Measurements from ENCODE around the gene RBL1. TPM values are rescaled to one million over a fixed set of nuclear protein-coding genes. Genes with fewer than 3 reads are reported as not detected.
A peak's percentile ranks its signal among the peaks of the same experiment; 100 is the strongest.
"Not testable (repeated sequence)": the region's sequence is repeated elsewhere in the genome, so short reads cannot be mapped to it uniquely, and the experiment has no call there.

The RBL1 gene
- total RNA-seq, 1 experiment from 2014 or later, result 35.9 TPM

- CTCF ChIA-PET, result interaction anchor here (0.6 to 1.2 kb wide), 9 partner anchors 13 to 1745 kb away, joined by 3 to 18 read pairs (median 7); partner anchors contain the start of genes MROH8, RBL1 and RPN2
- POLR2A ChIA-PET, result interaction anchor here (1.1 kb wide), 1 partner anchor 171 kb away, joined by 5 read pairs; the partner anchor contains the start of genes MROH8 and RPN2
- Mint-ChIP-seq H3K36me3 (ENCODE audit: insufficient read depth, unreplicated experiment) (peaks cover 43% of the 10 kb centered on the region), H3K9me3 (ENCODE audit: unreplicated experiment) (no peaks in the 10 kb centered on the region), H3K27me3 (ENCODE audit: insufficient read depth, unreplicated experiment) (no peaks in the 10 kb centered on the region), H3K4me3 (ENCODE audit: unreplicated experiment) (no peak overlapping the region), H3K4me1 (ENCODE audit: low read depth, unreplicated experiment) (no peaks in the 10 kb centered on the region), H3K27ac (ENCODE audit: unreplicated experiment) (no peak overlapping the region)
- Histone ChIP-seq H3K4me1 (no peaks in the 10 kb centered on the region), H3K9me3 (no peaks in the 10 kb centered on the region), H3K36me3 (ENCODE audit: control insufficient read depth, insufficient read depth, low read length) (peaks cover under 1% of the 10 kb centered on the region; the same call in 1 of the 2 replicates), H3K27me3 (replicated peaks; ENCODE audit: control insufficient read depth, insufficient read depth, low read length) (no peaks in the 10 kb centered on the region), H3K4me3 (ENCODE audit: low read depth, low read length) (no peak overlapping the region)
- intact Hi-C loops (cut with micrococcal nuclease; ENCODE audit: unreplicated experiment), result loop anchor here (1.0 to 10.0 kb wide), 2 partner anchors 73 to 167 kb away; partner anchors contain the start of genes MROH8 and RPN2
- no TSS peak for BruUV-seq (replicated peaks)
- TF ChIP-seq CTCF (IDR thresholded peaks at IDR 0.05; ENCODE audit: insufficient read depth in 1 of 2, low read depth in 1 of 2, low read length in 1 of 2, severe bottlenecking in 1 of 2, unreplicated experiment in 1 of 2), result peak; percentile 29 to 42
- peak; percentile 42 for DNase-seq
These were observed 87.7 kb downstream of the RBL1 start for GRCh38 chr20:37007898-37008649.

GRCh38 chr20:37005062-37005942 lies 90.5 kb downstream of the RBL1 start:
- H3K4me3 Mint-ChIP-seq (ENCODE audit: unreplicated experiment); H3K4me1 ChIP-seq; H3K4me1 Mint-ChIP-seq (ENCODE audit: low read depth, unreplicated experiment); H3K4me3 ChIP-seq (ENCODE audit: low read depth, low read length); H3K27me3 ChIP-seq (replicated peaks; ENCODE audit: control insufficient read depth, insufficient read depth, low read length); H3K36me3 ChIP-seq (ENCODE audit: control insufficient read depth, insufficient read depth, low read length); POLR2A ChIA-PET; H3K27me3 Mint-ChIP-seq (ENCODE audit: insufficient read depth, unreplicated experiment); H3K9me3 Mint-ChIP-seq (ENCODE audit: unreplicated experiment); H3K9me3 ChIP-seq; H3K27ac Mint-ChIP-seq (ENCODE audit: unreplicated experiment): not testable (repeated sequence)
- BruUV-seq (replicated peaks), result TSS peak; percentile 36
- H3K36me3 Mint-ChIP-seq (ENCODE audit: insufficient read depth, unreplicated experiment), result peaks cover 40% of the 10 kb centered on the region
- intact Hi-C loops (cut with micrococcal nuclease; ENCODE audit: unreplicated experiment), result loop anchor here (10.0 kb wide), 1 partner anchor 169 kb away; the partner anchor contains the start of genes MROH8 and RPN2
- peak in 1 of 2 experiments; percentile 19 for DNase-seq
- CTCF ChIA-PET, result interaction anchor here (0.6 to 1.5 kb wide), 5 partner anchors 23 to 286 kb away, joined by 3 to 5 read pairs (median 3); no protein-coding TSS in a partner anchor

GRCh38 chr20:37001634-37002033 lies 94.2 kb downstream of the RBL1 start:
- H3K9me3 ChIP-seq; H3K4me3 ChIP-seq (ENCODE audit: low read depth, low read length); H3K36me3 ChIP-seq (ENCODE audit: control insufficient read depth, insufficient read depth, low read length); BruUV-seq (replicated peaks); H3K27me3 Mint-ChIP-seq (ENCODE audit: insufficient read depth, unreplicated experiment); H3K4me1 Mint-ChIP-seq (ENCODE audit: low read depth, unreplicated experiment); CTCF ChIA-PET; POLR2A ChIA-PET; H3K27ac Mint-ChIP-seq (ENCODE audit: unreplicated experiment); H3K27me3 ChIP-seq (replicated peaks; ENCODE audit: control insufficient read depth, insufficient read depth, low read length); H3K4me1 ChIP-seq; DNase-seq; H3K9me3 Mint-ChIP-seq (ENCODE audit: unreplicated experiment); H3K4me3 Mint-ChIP-seq (ENCODE audit: unreplicated experiment): not testable (repeated sequence)
- H3K36me3 Mint-ChIP-seq (ENCODE audit: insufficient read depth, unreplicated experiment), result peaks cover 51% of the 10 kb centered on the region
- intact Hi-C loops (cut with micrococcal nuclease; ENCODE audit: unreplicated experiment), result loop anchor here (10.0 kb wide), 1 partner anchor 173 kb away; the partner anchor contains the start of genes MROH8 and RPN2

GRCh38 chr20:37000171-37000570 lies 95.6 kb downstream of the RBL1 start:
- H3K27me3 Mint-ChIP-seq (ENCODE audit: insufficient read depth, unreplicated experiment); H3K4me1 Mint-ChIP-seq (ENCODE audit: low read depth, unreplicated experiment); POLR2A ChIA-PET; CTCF ChIA-PET; BruUV-seq (replicated peaks); H3K36me3 ChIP-seq (ENCODE audit: control insufficient read depth, insufficient read depth, low read length); H3K4me3 Mint-ChIP-seq (ENCODE audit: unreplicated experiment); H3K9me3 ChIP-seq; H3K27ac Mint-ChIP-seq (ENCODE audit: unreplicated experiment); H3K4me1 ChIP-seq; DNase-seq; H3K4me3 ChIP-seq (ENCODE audit: low read depth, low read length); H3K27me3 ChIP-seq (replicated peaks; ENCODE audit: control insufficient read depth, insufficient read depth, low read length): not testable (repeated sequence)
- Mint-ChIP-seq H3K36me3 (ENCODE audit: insufficient read depth, unreplicated experiment) (peaks cover 52% of the 10 kb centered on the region), H3K9me3 (ENCODE audit: unreplicated experiment) (peaks cover 13% of the 10 kb centered on the region)
- intact Hi-C loops (cut with micrococcal nuclease; ENCODE audit: unreplicated experiment), result loop anchor here (10.0 kb wide), 1 partner anchor 175 kb away; the partner anchor contains the start of genes MROH8 and RPN2
